Psoas muscle (tissue), 8 donors: Measurements from ENCODE around the gene TRDMT1. TPM values are rescaled to one million over a fixed set of nuclear protein-coding genes. Genes with fewer than 3 reads are reported as not detected.

Experiments
- ATAC-seq, 4 donors: fragments of 200-7000 bp; cut with Tn5 transposase; one replicate each; pipeline ENCODE4 v1.9.1; 2020; ENCODE audit warnings: moderate library complexity in 3 of 4, mild to moderate bottlenecking in 2 of 4
- DNase-seq, 2 donors: peaks; one replicate each; pipeline ENCODE4 v3.0.0-alpha.2; 2020
- H3K27ac ChIP-seq: fragments of 200-600 bp; one replicate; pipeline ENCODE4 v1.8.0; 2022
- H3K27me3 ChIP-seq, 3 donors: fragments of 200-600 bp in 1 of 3; one replicate each; pipeline versions ENCODE4 v1.6.1 to v1.8.0; 2013 to 2022; ENCODE audit warnings: low read length in 2 of 3, mild to moderate bottlenecking in 2 of 3, moderate library complexity in 1 of 3; ENCODE audit not compliant: insufficient read depth in 3 of 3
- H3K36me3 ChIP-seq, 2 donors: fragments of 200-600 bp in 1 of 2; one replicate each; pipeline versions ENCODE4 v1.6.1 to v1.8.0; 2013 to 2022; ENCODE audit warnings: low read depth in 1 of 2, mild to moderate bottlenecking in 1 of 2, moderate library complexity in 1 of 2; ENCODE audit not compliant: insufficient read depth in 1 of 2
- H3K4me1 ChIP-seq: fragments of 200-600 bp; one replicate; pipeline ENCODE4 v1.8.0; 2022
- H3K4me3 ChIP-seq: fragments of 200-600 bp; one replicate; pipeline ENCODE4 v1.8.0; 2022; ENCODE audit warnings: mild to moderate bottlenecking
- H3K9me3 ChIP-seq: fragments of 200-600 bp; one replicate; pipeline ENCODE4 v1.8.0; 2022
- CTCF ChIP-seq: fragments of 200-600 bp; IDR thresholded peaks from one replicate; pipeline ENCODE4 v1.8.0; 2022; ENCODE audit warnings: antibody characterized with exemption
- WGBS, 3 donors: extraction: QIAGEN DNeasy Blood & Tissue Kit; methylation state at CpG; one replicate each; pipeline versions ENCODE4 v1.1.6 to v1.1.7; 2013; 5-methylcytosine and 5-hydroxymethylcytosine counted together
- intact Hi-C, 2 donors: fragments of 100-400 bp; cut with DNase I; formaldehyde crosslinking; loops; one replicate each; pipeline versions ENCODE4 v1.11.0 to v1.14.2; 2022
- polyA plus RNA-seq, 3 donors: library from polyadenylated mRNA; stranded (reverse); fragments of 200-250 nt; gene quantifications; one replicate each; pipeline ENCODE4 v1.2.3, GENCODE V29; 2013
- total RNA-seq, 4 donors: library from RNA; stranded (reverse); fragmentation: NEBNext Ultra II Directional in 2 of 4; extraction: Animal tissue kit (Norgen Biotek cat#: 25700) in 2 of 4; gene quantifications; one replicate each; pipeline versions ENCODE4 v1.2.1 to v1.2.4, GENCODE V29; 2021 to 2023
- donor health status: healthy with polysubstance abuse.
- donor health status: DM: no; HTN: no; CAD: no; lungs with moderate emphysema.
- donor health status: Bipolar disorder and iron deficiency.
- donor health status: healthy.
- donor health status: DM: yes; HTN: yes; CAD: no.
- donor health status: DM: no; HTN: no; CAD: no.
- donor health status: DM: no; HTN: no; CAD: no.
- donor health status: DM: yes; HTN: yes; CAD: no.

TRDMT1 gene
- total and polyA plus RNA-seq, 7 donors, result 0.49 to 2.7 (median 2.3) TPM

- ATAC-seq (no peak), DNase-seq (no peak)
- intact Hi-C loops, result no loop called here
- Histone ChIP-seq H3K9me3 (no peaks in the 10 kb centered on the region), H3K27ac (peak overlapping the region; percentile 71), H3K27me3 (no peaks in the 10 kb centered on the region), H3K4me1 (no peaks in the 10 kb centered on the region), H3K4me3 (no peak overlapping the region), H3K36me3 (no peaks in the 10 kb centered on the region)
- TF ChIP-seq CTCF, result no peak
- WGBS, 3 donors, result 93 to 98% (median 96%) methylated on average over 2 of the region's 2 CpGs
Measured at GRCh38 chr10:17215782-17216122, 14.3 kb upstream of the TRDMT1 start.

GRCh38 chr10:17214971-17215781 is 13.7 kb upstream of the TRDMT1 start:
- no peak for ATAC-seq
- no peaks in the 10 kb centered on the region for H3K9me3 ChIP-seq
- DNase-seq, result no peak
- no peaks in the 10 kb centered on the region for H3K4me1 ChIP-seq
- WGBS, 3 donors, result 57 to 64% (median 61%) methylated on average over 9 of the region's 9 CpGs
- intact Hi-C loops, result no loop called here
- H3K36me3 ChIP-seq, result no peaks in the 10 kb centered on the region
- no peak for TF ChIP-seq CTCF
- peak overlapping the region; percentile 71 for H3K27ac ChIP-seq
- no peaks in the 10 kb centered on the region for H3K27me3 ChIP-seq
- no peak overlapping the region for H3K4me3 ChIP-seq

- Histone ChIP-seq H3K36me3 (no peaks in the 10 kb centered on the region), H3K27ac (peak overlapping the region; percentile 16), H3K9me3 (no peaks in the 10 kb centered on the region), H3K27me3 (no peaks in the 10 kb centered on the region), H3K4me3 (no peak overlapping the region), H3K4me1 (no peaks in the 10 kb centered on the region)
- WGBS, 3 donors, result 78 to 81% (median 79%) methylated on average over 2 of the region's 2 CpGs
- DNase-seq (no peak), ATAC-seq (no peak)
- no peak for TF ChIP-seq CTCF
- intact Hi-C loops, result no loop called here
Measured at GRCh38 chr10:17214526-17214925, 13.1 kb upstream of the TRDMT1 start.

GRCh38 chr10:17213646-17214349 is 12.3 kb upstream of the TRDMT1 start:
- Histone ChIP-seq H3K27ac (no peak overlapping the region), H3K27me3 (no peaks in the 10 kb centered on the region), H3K9me3 (no peaks in the 10 kb centered on the region), H3K4me3 (no peak overlapping the region), H3K4me1 (no peaks in the 10 kb centered on the region), H3K36me3 (no peaks in the 10 kb centered on the region)
- ATAC-seq (no peak), DNase-seq (no peak)
- intact Hi-C loops, result no loop called here
- 81 to 86% (median 82%) methylated on average over 2 of the region's 2 CpGs for WGBS, 3 donors
- no peak for TF ChIP-seq CTCF
